Measurements from ENCODE around the gene HDLBP. TPM values are rescaled to one million over a fixed set of nuclear protein-coding genes. Genes with fewer than 3 reads are reported as not detected.

The HDLBP gene
- total RNA-seq, 4 donors from 2014 or later = 324 to 412 (median 363) TPM

DNA sequence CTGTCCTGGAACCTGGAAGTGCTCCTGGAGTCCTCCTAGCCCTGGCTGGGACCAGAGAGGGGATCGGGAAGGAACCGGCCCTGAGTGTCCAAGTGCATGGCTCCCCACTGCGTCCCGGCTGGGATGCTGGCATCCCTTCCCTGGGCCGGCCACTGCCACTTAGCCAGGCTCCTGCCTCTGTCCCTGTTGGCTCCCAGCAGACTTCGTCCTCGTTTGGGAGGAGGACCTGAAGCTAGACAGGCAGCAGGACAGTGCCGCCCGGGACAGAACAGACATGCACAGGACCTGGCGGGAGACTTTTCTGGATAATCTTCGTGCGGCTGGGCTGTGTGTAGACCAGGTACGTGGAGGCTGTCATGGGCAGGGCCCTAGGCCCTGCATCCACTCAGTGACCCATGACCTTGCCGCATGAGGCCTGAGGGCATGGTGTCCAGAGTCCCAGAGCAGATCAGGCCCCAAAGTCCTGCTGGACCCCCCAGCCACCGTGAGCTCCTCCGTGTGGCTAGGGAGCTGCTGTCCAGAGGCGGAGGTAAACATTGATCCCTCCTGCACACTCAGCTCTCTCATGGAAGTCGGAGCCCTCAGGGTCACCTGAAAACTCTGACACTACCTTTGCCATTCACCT is 119.9 kb downstream of the HDLBP start:
- no peaks in the 10 kb centered on the region for H3K27me3 ChIP-seq
- no peak overlapping the region for H3K4me3 ChIP-seq
- TF ChIP-seq, protein P1, sequence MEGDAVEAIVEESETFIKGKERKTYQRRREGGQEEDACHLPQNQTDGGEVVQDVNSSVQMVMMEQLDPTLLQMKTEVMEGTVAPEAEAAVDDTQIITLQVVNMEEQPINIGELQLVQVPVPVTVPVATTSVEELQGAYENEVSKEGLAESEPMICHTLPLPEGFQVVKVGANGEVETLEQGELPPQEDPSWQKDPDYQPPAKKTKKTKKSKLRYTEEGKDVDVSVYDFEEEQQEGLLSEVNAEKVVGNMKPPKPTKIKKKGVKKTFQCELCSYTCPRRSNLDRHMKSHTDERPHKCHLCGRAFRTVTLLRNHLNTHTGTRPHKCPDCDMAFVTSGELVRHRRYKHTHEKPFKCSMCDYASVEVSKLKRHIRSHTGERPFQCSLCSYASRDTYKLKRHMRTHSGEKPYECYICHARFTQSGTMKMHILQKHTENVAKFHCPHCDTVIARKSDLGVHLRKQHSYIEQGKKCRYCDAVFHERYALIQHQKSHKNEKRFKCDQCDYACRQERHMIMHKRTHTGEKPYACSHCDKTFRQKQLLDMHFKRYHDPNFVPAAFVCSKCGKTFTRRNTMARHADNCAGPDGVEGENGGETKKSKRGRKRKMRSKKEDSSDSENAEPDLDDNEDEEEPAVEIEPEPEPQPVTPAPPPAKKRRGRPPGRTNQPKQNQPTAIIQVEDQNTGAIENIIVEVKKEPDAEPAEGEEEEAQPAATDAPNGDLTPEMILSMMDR (IDR thresholded peaks at IDR 0.05) = no peak
- TF ChIP-seq EP300 (IDR thresholded peaks at IDR 0.05) (no peak), POLR2A (IDR thresholded peaks at IDR 0.05) (no peak)
- no peaks in the 10 kb centered on the region for H3K4me1 ChIP-seq
- 83 to 87% methylated on average over 16 to 18 of the region's 18 CpGs for WGBS, 2 donors
- no peak overlapping the region for H3K27ac ChIP-seq
- H3K9me3 ChIP-seq = no peaks in the 10 kb centered on the region
- no peaks in the 10 kb centered on the region for H3K36me3 ChIP-seq
- no peak for DNase-seq (ENCODE audit: low spot score in 2 of 2)

DNA sequence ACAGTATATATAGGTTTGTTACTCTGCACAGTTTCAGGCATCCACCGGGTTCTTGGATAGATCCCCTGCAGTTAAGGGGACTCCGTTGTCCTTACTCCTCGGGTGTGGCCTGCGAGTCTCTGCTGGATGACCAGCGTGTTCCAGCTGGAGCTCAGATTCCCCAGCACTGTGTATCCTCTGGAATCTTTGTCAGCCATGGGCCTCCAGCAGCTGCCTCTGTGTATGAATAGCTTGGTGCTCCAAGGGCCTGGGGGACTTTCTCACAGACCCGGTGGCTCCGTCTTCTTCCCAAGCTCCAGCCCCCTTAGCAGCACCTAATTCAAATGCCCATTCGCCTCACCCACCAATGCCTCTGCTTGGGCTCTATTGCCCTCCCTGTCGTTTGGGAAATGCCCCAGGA is 120.7 kb downstream of the HDLBP start:
- no peaks in the 10 kb centered on the region for H3K36me3 ChIP-seq
- no peak for DNase-seq (ENCODE audit: low spot score in 2 of 2)
- 69 to 72% methylated on average over 9 of the region's 9 CpGs for WGBS, 2 donors
- no peaks in the 10 kb centered on the region for H3K9me3 ChIP-seq
- H3K4me3 ChIP-seq = no peak overlapping the region
- TF ChIP-seq POLR2A (IDR thresholded peaks at IDR 0.05) (no peak), EP300 (IDR thresholded peaks at IDR 0.05) (no peak)
- TF ChIP-seq, protein P1 (IDR thresholded peaks at IDR 0.05) = no peak
- H3K27ac ChIP-seq = no peak overlapping the region
- H3K4me1 ChIP-seq = no peaks in the 10 kb centered on the region
- no peaks in the 10 kb centered on the region for H3K27me3 ChIP-seq

DNA sequence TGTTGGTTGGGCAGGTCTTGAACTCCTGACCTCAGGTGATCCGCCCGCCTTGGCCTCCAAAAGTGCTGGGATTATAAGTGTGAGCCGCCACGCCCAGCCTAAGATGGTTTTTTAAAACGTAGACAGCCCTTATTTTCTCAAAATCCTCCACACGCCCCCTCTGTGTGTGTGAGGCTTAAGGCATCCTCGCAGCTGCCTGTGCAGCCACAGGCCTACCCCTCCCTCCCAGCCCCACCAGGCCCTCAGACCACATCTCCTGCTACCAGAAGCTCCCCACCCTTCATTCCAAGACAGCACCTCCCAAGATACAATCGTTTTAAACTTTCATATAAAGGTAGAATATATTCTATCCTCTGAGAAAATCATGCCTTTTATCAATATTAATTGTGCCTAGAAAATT is 122.2 kb downstream of the HDLBP start:
- no peaks in the 10 kb centered on the region for H3K36me3 ChIP-seq
- no peaks in the 10 kb centered on the region for H3K9me3 ChIP-seq
- WGBS, 2 donors = 83 to 84% methylated on average over 8 of the region's 8 CpGs
- H3K27me3 ChIP-seq = no peaks in the 10 kb centered on the region
- no peak overlapping the region for H3K4me3 ChIP-seq
- H3K27ac ChIP-seq = no peak overlapping the region
- H3K4me1 ChIP-seq = no peaks in the 10 kb centered on the region
- no peak for DNase-seq (ENCODE audit: low spot score in 2 of 2)
- TF ChIP-seq POLR2A (IDR thresholded peaks at IDR 0.05) (no peak), EP300 (IDR thresholded peaks at IDR 0.05) (no peak)
- TF ChIP-seq, protein P1 (IDR thresholded peaks at IDR 0.05) = no peak

DNA sequence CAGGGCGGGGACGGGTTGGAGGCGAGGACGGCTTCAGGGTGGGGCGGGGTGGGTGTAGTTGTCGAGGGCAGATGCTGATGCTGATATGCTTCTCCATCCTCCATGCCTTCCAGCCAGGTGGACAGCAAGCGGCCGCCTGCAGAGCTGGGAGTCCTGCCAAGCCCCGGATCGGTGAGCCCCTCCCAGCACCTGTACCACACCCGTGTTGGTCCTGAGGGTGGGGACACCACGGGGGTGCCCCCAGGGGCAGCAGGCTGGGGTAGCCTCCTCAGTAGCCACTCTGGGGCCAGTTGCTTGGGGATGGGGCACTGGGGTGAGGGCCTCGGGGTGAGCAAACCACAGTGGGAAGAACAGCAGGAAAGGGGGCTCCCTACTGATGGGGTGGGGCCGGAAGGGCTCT is 124.4 kb downstream of the HDLBP start:
- H3K27me3 ChIP-seq = no peaks in the 10 kb centered on the region
- no peak for DNase-seq (ENCODE audit: low spot score in 2 of 2)
- no peak overlapping the region for H3K4me3 ChIP-seq
- no peaks in the 10 kb centered on the region for H3K36me3 ChIP-seq
- WGBS, 2 donors = 69 to 73% methylated on average over 8 to 10 of the region's 14 CpGs
- H3K27ac ChIP-seq = no peak overlapping the region
- no peaks in the 10 kb centered on the region for H3K4me1 ChIP-seq
- no peaks in the 10 kb centered on the region for H3K9me3 ChIP-seq
- TF ChIP-seq, protein P1 (IDR thresholded peaks at IDR 0.05) = no peak
- TF ChIP-seq POLR2A (IDR thresholded peaks at IDR 0.05) (no peak), EP300 (IDR thresholded peaks at IDR 0.05) (no peak)

DNA sequence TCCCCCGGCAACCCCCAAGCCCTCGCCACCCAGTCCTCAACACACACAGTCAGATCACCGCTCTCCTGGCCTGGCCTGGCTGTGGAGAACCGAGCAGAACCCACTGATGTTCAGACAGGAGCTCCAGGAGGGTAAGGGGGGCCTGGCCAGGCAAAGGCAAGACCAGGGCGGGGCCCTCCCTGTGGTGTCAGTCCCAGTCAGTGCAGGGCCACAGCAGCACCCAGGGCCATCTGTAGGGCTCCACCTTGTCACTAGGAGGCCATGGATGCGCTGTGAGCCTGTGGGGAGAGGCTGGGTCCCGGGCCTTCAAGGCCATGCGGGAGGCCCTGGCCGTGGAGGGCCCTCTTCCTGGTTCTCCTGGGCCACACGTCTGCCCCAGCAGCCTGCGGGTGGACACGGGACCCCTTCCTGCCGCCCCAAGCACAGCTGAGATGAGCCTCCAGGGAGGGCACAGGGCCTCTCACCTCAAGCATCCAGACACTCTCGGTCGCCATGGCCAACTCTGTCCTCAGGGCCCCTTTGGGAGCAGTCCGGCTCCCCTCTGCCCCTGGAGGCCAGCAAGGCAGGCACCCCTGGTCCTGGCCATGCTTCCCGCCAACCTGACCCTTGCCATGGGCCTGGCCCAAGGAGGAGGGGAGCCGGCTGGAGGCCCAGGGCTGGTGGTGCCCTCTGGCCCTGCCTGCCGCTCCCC is 125.0 kb downstream of the HDLBP start:
- Histone ChIP-seq H3K4me1 (no peaks in the 10 kb centered on the region), H3K4me3 (no peak overlapping the region), H3K9me3 (no peaks in the 10 kb centered on the region), H3K27ac (no peak overlapping the region), H3K36me3 (no peaks in the 10 kb centered on the region), H3K27me3 (no peaks in the 10 kb centered on the region)
- no peak for TF ChIP-seq POLR2A (IDR thresholded peaks at IDR 0.05)
- no peak for TF ChIP-seq EP300 (IDR thresholded peaks at IDR 0.05)
- TF ChIP-seq, protein P1 (IDR thresholded peaks at IDR 0.05) = no peak
- DNase-seq (ENCODE audit: low spot score in 2 of 2) = no peak
- WGBS, 2 donors = 84 to 85% methylated on average over 10 to 13 of the region's 19 CpGs

Data from tibial nerve (tissue), 4 donors.